Caco-2 (cell line): ENCODE results near the gene MRPS27. TPM values are rescaled to one million over a fixed set of nuclear protein-coding genes. Genes with fewer than 3 reads are reported as not detected.

Source experiments
- BruUV-seq: library from RNA; stranded (reverse); fragments of 400-500 nt; replicated peaks from 2 replicates; lab custom pipeline; 2021; lab: Mats Ljungman, UMichigan
- CTCF ChIA-PET: fragments of 300-600 bp; sonication (Branson Sonifier 250); formaldehyde crosslinking; loops from one replicate; lab custom pipeline; 2022; ENCODE audit warnings: antibody characterized with exemption; lab: Charles Lee
- POLR2A ChIA-PET: fragments of 300-600 bp; sonication (Branson Sonifier 250); formaldehyde crosslinking; loops from one replicate; lab custom pipeline; 2022; ENCODE audit warnings: antibody characterized with exemption; lab: Charles Lee
- DNase-seq, 2 experiments: peaks; one replicate each; pipeline versions ENCODE4 v3.0.0 to v3.0.0-alpha.2; 2020 to 2022
- H3K27me3 ChIP-seq: replicated peaks from 2 replicates; pipeline ENCODE4 v1.6.0; 2011; ENCODE audit warnings: low read length; ENCODE audit not compliant: control insufficient read depth, insufficient read depth
- H3K36me3 ChIP-seq: 2 replicates; pipeline ENCODE4 v1.5.1; 2011; ENCODE audit warnings: low read length; ENCODE audit not compliant: control insufficient read depth, insufficient read depth
- H3K4me1 ChIP-seq: fragments of 250-450 bp; sonication (Bioruptor Pico); 2 replicates; pipeline ENCODE4 v1.5.1; 2020; ENCODE audit warnings: mild to moderate bottlenecking
- H3K4me3 ChIP-seq: 2 replicates; pipeline ENCODE4 v1.5.1; 2011; ENCODE audit warnings: low read depth, mild to moderate bottlenecking, control low read depth, low read length
- H3K9me3 ChIP-seq: fragments of 250-450 bp; sonication (Bioruptor Pico); 2 replicates; pipeline ENCODE4 v1.5.1; 2020; ENCODE audit warnings: mild to moderate bottlenecking, moderate library complexity
- H3K27ac Mint-ChIP-seq: one replicate; pipeline ENCODE4 v1.8.0; 2022; ENCODE audit warnings: mixed read lengths; ENCODE audit not compliant: unreplicated experiment
- H3K27me3 Mint-ChIP-seq: one replicate; pipeline ENCODE4 v1.8.0; 2022; ENCODE audit warnings: mixed read lengths; ENCODE audit not compliant: insufficient read depth, unreplicated experiment
- H3K36me3 Mint-ChIP-seq: one replicate; pipeline ENCODE4 v1.8.0; 2022; ENCODE audit warnings: mild to moderate bottlenecking, mixed read lengths; ENCODE audit not compliant: insufficient read depth, unreplicated experiment
- H3K4me1 Mint-ChIP-seq: one replicate; pipeline ENCODE4 v1.8.0; 2022; ENCODE audit warnings: low read depth, mixed read lengths; ENCODE audit not compliant: unreplicated experiment
- H3K4me3 Mint-ChIP-seq: one replicate; pipeline ENCODE4 v1.8.0; 2022; ENCODE audit warnings: mild to moderate bottlenecking, moderate library complexity, mixed read lengths; ENCODE audit not compliant: unreplicated experiment
- H3K9me3 Mint-ChIP-seq: one replicate; pipeline ENCODE4 v1.8.0; 2022; ENCODE audit warnings: mixed read lengths; ENCODE audit not compliant: unreplicated experiment
- CTCF ChIP-seq, 2 experiments: fragments of 200-600 bp in 1 of 2; IDR thresholded peaks; 1 replicate in 1 of 2; 2 replicates in 1 of 2; pipeline versions ENCODE4 v1.5.1 to v1.8.0; 2011 to 2022; ENCODE audit warnings: antibody characterized with exemption in 1 of 2, control low read depth in 1 of 2, inconsistent platforms in 1 of 2, low read depth in 1 of 2, low read length in 1 of 2, mild to moderate bottlenecking in 1 of 2, moderate library complexity in 1 of 2; ENCODE audit not compliant: insufficient read depth in 1 of 2, severe bottlenecking in 1 of 2, unreplicated experiment in 1 of 2
- intact Hi-C: fragments of 100-400 bp; cut with micrococcal nuclease; formaldehyde crosslinking; loops from one replicate; pipeline ENCODE4 v1.10.0; 2022; ENCODE audit not compliant: unreplicated experiment
- total RNA-seq: library from RNA; stranded (reverse); gene quantifications from 2 replicates; pipeline ENCODE4 v1.2.3, GENCODE V29; 2022

MRPS27 gene
- total RNA-seq, 1 experiment from 2014 or later: 71.1 TPM

- H3K27ac Mint-ChIP-seq: no peak overlapping the region
- H3K9me3 Mint-ChIP-seq: no peaks in the 10 kb centered on the region
- no TSS peak for BruUV-seq
- H3K4me1 Mint-ChIP-seq: no peaks in the 10 kb centered on the region
- H3K36me3 Mint-ChIP-seq: peaks cover 8% of the 10 kb centered on the region
- H3K36me3 ChIP-seq: no peaks in the 10 kb centered on the region; the same call in none of the 2 replicates
- DNase-seq: no peak
- ChIA-PET CTCF (no interaction called here), POLR2A (no interaction called here)
- H3K4me3 Mint-ChIP-seq: no peak overlapping the region
- no peaks in the 10 kb centered on the region for H3K27me3 Mint-ChIP-seq
- H3K27me3 ChIP-seq: no peaks in the 10 kb centered on the region
- intact Hi-C loops: no loop called here
- no peak overlapping the region for H3K4me3 ChIP-seq
- H3K4me1 ChIP-seq: no peaks in the 10 kb centered on the region
- no peak for TF ChIP-seq CTCF (IDR thresholded peaks at IDR 0.05; ENCODE audit: insufficient read depth in 1 of 2, low read depth in 1 of 2, low read length in 1 of 2, severe bottlenecking in 1 of 2, unreplicated experiment in 1 of 2)
- no peaks in the 10 kb centered on the region for H3K9me3 ChIP-seq
Observed at GRCh38 chr5:72237879-72238278, 82.2 kb downstream of the MRPS27 start.

- Mint-ChIP-seq H3K4me3 (no peak overlapping the region), H3K4me1 (no peaks in the 10 kb centered on the region), H3K36me3 (peaks cover 10% of the 10 kb centered on the region), H3K9me3 (no peaks in the 10 kb centered on the region), H3K27ac (no peak overlapping the region), H3K27me3 (no peaks in the 10 kb centered on the region)
- POLR2A ChIA-PET: no interaction called here
- no peak for DNase-seq
- Histone ChIP-seq H3K4me3 (no peak overlapping the region), H3K36me3 (no peaks in the 10 kb centered on the region; the same call in none of the 2 replicates), H3K9me3 (no peaks in the 10 kb centered on the region), H3K4me1 (no peaks in the 10 kb centered on the region), H3K27me3 (no peaks in the 10 kb centered on the region)
- TF ChIP-seq CTCF (IDR thresholded peaks at IDR 0.05; ENCODE audit: insufficient read depth in 1 of 2, low read depth in 1 of 2, low read length in 1 of 2, severe bottlenecking in 1 of 2, unreplicated experiment in 1 of 2): no peak
- intact Hi-C loops: no loop called here
- CTCF ChIA-PET: no interaction called here
- no TSS peak for BruUV-seq
Observed at GRCh38 chr5:72237415-72237814, 82.6 kb downstream of the MRPS27 start.

GRCh38 chr5:72235725-72236124 lies 84.3 kb downstream of the MRPS27 start:
- no peak for DNase-seq
- H3K27ac Mint-ChIP-seq: no peak overlapping the region
- H3K4me1 Mint-ChIP-seq: no peaks in the 10 kb centered on the region
- no peaks in the 10 kb centered on the region; the same call in 1 of the 2 replicates for H3K4me1 ChIP-seq
- no peaks in the 10 kb centered on the region for H3K27me3 ChIP-seq
- H3K9me3 Mint-ChIP-seq: no peaks in the 10 kb centered on the region
- no peaks in the 10 kb centered on the region for H3K27me3 Mint-ChIP-seq
- peaks cover 19% of the 10 kb centered on the region for H3K36me3 Mint-ChIP-seq
- ChIA-PET POLR2A (no interaction called here), CTCF (no interaction called here)
- no peak overlapping the region for H3K4me3 ChIP-seq
- intact Hi-C loops: no loop called here
- no peak overlapping the region for H3K4me3 Mint-ChIP-seq
- TF ChIP-seq CTCF (IDR thresholded peaks at IDR 0.05; ENCODE audit: insufficient read depth in 1 of 2, low read depth in 1 of 2, low read length in 1 of 2, severe bottlenecking in 1 of 2, unreplicated experiment in 1 of 2): no peak
- no peaks in the 10 kb centered on the region; the same call in none of the 2 replicates for H3K36me3 ChIP-seq
- H3K9me3 ChIP-seq: no peaks in the 10 kb centered on the region
- no TSS peak for BruUV-seq
